Astrocyte (in vitro differentiated cells and primary cell): ENCODE data around the gene AGBL5.

Experiments used
- EZH2 ChIP-seq: IDR thresholded peaks from 2 replicates; pipeline ENCODE4 v1.6.1; 2012; ENCODE audit warnings: mild to moderate bottlenecking, low read length, inconsistent platforms; ENCODE audit not compliant: insufficient read depth
- TF ChIP-seq, protein P1 (sequence below): IDR thresholded peaks from 2 replicates; pipeline ENCODE4 v1.5.1; 2011; ENCODE audit warnings: low read depth, mild to moderate bottlenecking, inconsistent platforms, low read length, moderate library complexity; ENCODE audit not compliant: insufficient read depth

DNA sequence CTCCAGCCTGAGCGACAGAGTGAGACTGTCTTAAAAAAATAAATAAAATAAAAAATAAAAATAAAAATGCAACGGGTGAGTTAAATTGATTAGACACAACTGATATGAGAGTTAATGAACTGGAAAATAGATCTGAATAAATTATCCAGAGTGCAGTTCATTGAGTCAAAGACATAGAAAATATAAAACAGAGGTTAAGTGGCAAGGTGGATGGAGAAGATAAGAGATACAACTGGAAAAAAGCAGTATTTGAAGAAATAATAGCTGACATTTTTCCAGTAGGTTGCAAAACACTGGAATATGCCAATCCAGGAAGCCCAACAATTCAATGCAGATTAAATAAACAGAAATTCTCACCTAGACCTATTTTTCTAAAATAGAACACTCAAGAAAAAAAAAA, 56.8 kb downstream of the AGBL5 start:
- no peak for TF ChIP-seq EZH2
- TF ChIP-seq, protein P1, sequence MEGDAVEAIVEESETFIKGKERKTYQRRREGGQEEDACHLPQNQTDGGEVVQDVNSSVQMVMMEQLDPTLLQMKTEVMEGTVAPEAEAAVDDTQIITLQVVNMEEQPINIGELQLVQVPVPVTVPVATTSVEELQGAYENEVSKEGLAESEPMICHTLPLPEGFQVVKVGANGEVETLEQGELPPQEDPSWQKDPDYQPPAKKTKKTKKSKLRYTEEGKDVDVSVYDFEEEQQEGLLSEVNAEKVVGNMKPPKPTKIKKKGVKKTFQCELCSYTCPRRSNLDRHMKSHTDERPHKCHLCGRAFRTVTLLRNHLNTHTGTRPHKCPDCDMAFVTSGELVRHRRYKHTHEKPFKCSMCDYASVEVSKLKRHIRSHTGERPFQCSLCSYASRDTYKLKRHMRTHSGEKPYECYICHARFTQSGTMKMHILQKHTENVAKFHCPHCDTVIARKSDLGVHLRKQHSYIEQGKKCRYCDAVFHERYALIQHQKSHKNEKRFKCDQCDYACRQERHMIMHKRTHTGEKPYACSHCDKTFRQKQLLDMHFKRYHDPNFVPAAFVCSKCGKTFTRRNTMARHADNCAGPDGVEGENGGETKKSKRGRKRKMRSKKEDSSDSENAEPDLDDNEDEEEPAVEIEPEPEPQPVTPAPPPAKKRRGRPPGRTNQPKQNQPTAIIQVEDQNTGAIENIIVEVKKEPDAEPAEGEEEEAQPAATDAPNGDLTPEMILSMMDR: no peak
